Endodermal cell (in vitro differentiated cells): ENCODE data around the gene ADGRE3. TPM values are rescaled to one million over a fixed set of nuclear protein-coding genes. Genes with fewer than 3 reads are reported as not detected.
A peak's percentile ranks its signal among the peaks of the same experiment; 100 is the strongest.

Source experiments
- DNase-seq: peaks from one replicate; pipeline ENCODE4 v3.0.0-alpha.2; 2017
- H3K27ac ChIP-seq: 2 replicates; pipeline ENCODE4 v1.5.1; 2013; ENCODE audit warnings: mild to moderate bottlenecking, low read depth, low read length, moderate library complexity
- H3K27me3 ChIP-seq: 2 replicates; pipeline ENCODE4 v1.6.1; 2013; ENCODE audit warnings: mild to moderate bottlenecking, low read length, moderate library complexity; ENCODE audit not compliant: insufficient read depth, control insufficient read depth, poor library complexity, severe bottlenecking
- H3K36me3 ChIP-seq: 2 replicates; pipeline ENCODE4 v1.7.0; 2013; ENCODE audit warnings: mild to moderate bottlenecking, low read length, moderate library complexity; ENCODE audit not compliant: control insufficient read depth, insufficient read depth
- H3K4me1 ChIP-seq: one replicate; pipeline ENCODE4 v1.7.0; 2013; ENCODE audit warnings: low read length; ENCODE audit not compliant: control insufficient read depth, insufficient read depth
- H3K4me3 ChIP-seq: 2 replicates; pipeline ENCODE4 v1.5.1; 2013; ENCODE audit warnings: mild to moderate bottlenecking, low read length, moderate library complexity
- H3K9ac ChIP-seq: 2 replicates; pipeline ENCODE4 v1.6.1; 2013; ENCODE audit warnings: mild to moderate bottlenecking, low read length, moderate library complexity; ENCODE audit not compliant: poor library complexity, severe bottlenecking; ENCODE audit errors: extremely low read depth
- H3K9me3 ChIP-seq: 2 replicates; pipeline ENCODE4 v1.6.1; 2013; ENCODE audit warnings: mild to moderate bottlenecking, low read length, moderate library complexity; ENCODE audit not compliant: control insufficient read depth
- H3K27ac Mint-ChIP-seq: 2 replicates; pipeline ENCODE4 v1.8.0; 2020; ENCODE audit warnings: mixed read lengths
- H3K27me3 Mint-ChIP-seq: 2 replicates; pipeline ENCODE4 v1.8.0; 2021; ENCODE audit warnings: mild to moderate bottlenecking, mixed read lengths; ENCODE audit not compliant: insufficient read depth
- H3K36me3 Mint-ChIP-seq: 2 replicates; pipeline ENCODE4 v1.8.0; 2020; ENCODE audit warnings: low read depth, mixed read lengths
- H3K4me1 Mint-ChIP-seq: 2 replicates; pipeline ENCODE4 v1.8.0; 2020; ENCODE audit warnings: mixed read lengths
- H3K4me3 Mint-ChIP-seq: 2 replicates; pipeline ENCODE4 v1.8.0; 2020; ENCODE audit warnings: mild to moderate bottlenecking, moderate library complexity, mixed read lengths
- H3K9me3 Mint-ChIP-seq: 2 replicates; pipeline ENCODE4 v1.8.0; 2020; ENCODE audit warnings: mild to moderate bottlenecking, mixed read lengths
- WGBS, 2 experiments: methylation state at CpG; one replicate each; pipeline versions ENCODE4 v1.1.5 to v1.1.7; 2013; ENCODE audit warnings: missing lambda C conversion rate in 2 of 2, mixed read lengths in 1 of 2; ENCODE audit not compliant: insufficient coverage in 1 of 2, insufficient read length in 1 of 2; 5-methylcytosine and 5-hydroxymethylcytosine counted together
- total RNA-seq, 2 donors: library from RNA; stranded (reverse); fragmentation: NEBNext Ultra II Directional in 1 of 2; extraction: Animal tissue kit (Norgen Biotek cat#: 25700) in 1 of 2; gene quantifications; 2 replicates in 1 of 2; 3 replicates in 1 of 2; pipeline ENCODE4 v1.2.1, GENCODE V29; 2021
- TF ChIP-seq, protein P1 (sequence below): fragments of 200-600 bp; sonication (generic); conservative IDR thresholded peaks from 2 replicates; pipeline ENCODE4 v1.5.0; 2021; ENCODE audit warnings: antibody characterized with exemption, mild to moderate bottlenecking

Gene ADGRE3
- total RNA-seq, 2 donors from 2014 or later: not detected

DNA sequence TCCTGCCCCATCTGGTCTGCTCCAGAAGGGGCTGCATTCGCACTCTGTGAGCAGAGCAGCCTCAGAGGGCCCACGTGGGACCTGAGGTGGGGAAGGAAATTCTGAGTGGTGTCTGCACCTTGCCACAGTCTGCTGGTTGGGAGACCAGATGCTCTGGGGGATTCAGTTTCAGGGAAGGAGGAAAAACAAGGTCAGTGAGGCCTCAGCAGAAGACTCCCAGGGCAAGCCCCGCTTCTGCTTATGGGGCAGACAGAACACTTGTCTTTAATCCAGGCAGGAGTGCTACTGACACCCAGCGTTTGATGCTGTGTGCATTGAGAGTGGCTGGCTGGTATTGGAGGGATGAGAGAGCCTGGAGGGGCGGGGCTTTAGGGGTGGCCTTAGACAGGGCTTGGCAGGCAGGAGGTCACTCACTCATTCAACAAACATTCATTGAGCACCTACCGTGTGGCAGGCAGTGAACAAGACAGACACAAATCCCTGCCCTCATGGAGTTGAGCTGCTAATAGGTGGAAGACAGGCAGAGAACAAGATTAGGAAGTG, 96.7 kb downstream of the ADGRE3 start:
- H3K4me3 ChIP-seq: no peak overlapping the region
- no peak overlapping the region for H3K27ac Mint-ChIP-seq
- no peaks in the 10 kb centered on the region for H3K36me3 Mint-ChIP-seq
- no peak overlapping the region for H3K9ac ChIP-seq
- H3K36me3 ChIP-seq: no peaks in the 10 kb centered on the region
- no peaks in the 10 kb centered on the region for H3K27me3 ChIP-seq
- TF ChIP-seq, protein P1, sequence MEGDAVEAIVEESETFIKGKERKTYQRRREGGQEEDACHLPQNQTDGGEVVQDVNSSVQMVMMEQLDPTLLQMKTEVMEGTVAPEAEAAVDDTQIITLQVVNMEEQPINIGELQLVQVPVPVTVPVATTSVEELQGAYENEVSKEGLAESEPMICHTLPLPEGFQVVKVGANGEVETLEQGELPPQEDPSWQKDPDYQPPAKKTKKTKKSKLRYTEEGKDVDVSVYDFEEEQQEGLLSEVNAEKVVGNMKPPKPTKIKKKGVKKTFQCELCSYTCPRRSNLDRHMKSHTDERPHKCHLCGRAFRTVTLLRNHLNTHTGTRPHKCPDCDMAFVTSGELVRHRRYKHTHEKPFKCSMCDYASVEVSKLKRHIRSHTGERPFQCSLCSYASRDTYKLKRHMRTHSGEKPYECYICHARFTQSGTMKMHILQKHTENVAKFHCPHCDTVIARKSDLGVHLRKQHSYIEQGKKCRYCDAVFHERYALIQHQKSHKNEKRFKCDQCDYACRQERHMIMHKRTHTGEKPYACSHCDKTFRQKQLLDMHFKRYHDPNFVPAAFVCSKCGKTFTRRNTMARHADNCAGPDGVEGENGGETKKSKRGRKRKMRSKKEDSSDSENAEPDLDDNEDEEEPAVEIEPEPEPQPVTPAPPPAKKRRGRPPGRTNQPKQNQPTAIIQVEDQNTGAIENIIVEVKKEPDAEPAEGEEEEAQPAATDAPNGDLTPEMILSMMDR: no peak
- peak; percentile 72 for DNase-seq
- no peak overlapping the region for H3K27ac ChIP-seq
- H3K4me1 Mint-ChIP-seq: peaks cover 1% of the 10 kb centered on the region
- H3K27me3 Mint-ChIP-seq: no peaks in the 10 kb centered on the region
- peaks cover 4% of the 10 kb centered on the region for H3K9me3 Mint-ChIP-seq
- no peak overlapping the region for H3K4me3 Mint-ChIP-seq
- no peaks in the 10 kb centered on the region for H3K9me3 ChIP-seq
- WGBS, 2 experiments: 50 to 67% methylated on average over 1 to 6 of the region's 6 CpGs
- H3K4me1 ChIP-seq: no peaks in the 10 kb centered on the region

DNA sequence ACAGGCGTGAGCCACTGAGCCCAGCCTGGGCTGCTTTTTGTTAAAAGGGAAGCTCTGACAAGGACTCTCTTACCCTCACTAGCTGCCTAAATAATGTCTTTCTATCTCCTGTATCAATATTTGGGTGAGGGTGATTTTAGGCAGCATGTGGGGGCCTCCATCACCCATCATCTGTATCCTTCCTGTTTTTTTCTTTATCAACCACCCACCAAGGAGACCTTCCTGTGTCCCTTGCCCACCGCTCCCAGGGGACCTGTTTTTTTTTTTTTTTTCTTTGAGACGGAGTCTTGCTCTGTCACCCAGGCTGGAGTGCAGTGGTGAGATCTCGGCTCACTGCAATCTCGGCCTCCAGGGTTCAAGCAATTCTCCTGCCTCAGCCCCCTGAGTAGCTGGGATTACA, 97.4 kb downstream of the ADGRE3 start:
- Histone ChIP-seq H3K9ac (no peak overlapping the region), H3K4me1 (no peaks in the 10 kb centered on the region), H3K36me3 (no peaks in the 10 kb centered on the region), H3K4me3 (no peak overlapping the region), H3K27me3 (no peaks in the 10 kb centered on the region), H3K9me3 (no peaks in the 10 kb centered on the region), H3K27ac (no peak overlapping the region)
- peaks cover 4% of the 10 kb centered on the region for H3K9me3 Mint-ChIP-seq
- H3K4me1 Mint-ChIP-seq: peaks cover 1% of the 10 kb centered on the region
- TF ChIP-seq, protein P1: no peak
- DNase-seq: no peak
- H3K27ac Mint-ChIP-seq: no peak overlapping the region
- WGBS, 2 experiments: 83 to 84% methylated on average over 1 to 5 of the region's 5 CpGs
- H3K36me3 Mint-ChIP-seq: no peaks in the 10 kb centered on the region
- H3K4me3 Mint-ChIP-seq: no peak overlapping the region
- H3K27me3 Mint-ChIP-seq: no peaks in the 10 kb centered on the region

DNA sequence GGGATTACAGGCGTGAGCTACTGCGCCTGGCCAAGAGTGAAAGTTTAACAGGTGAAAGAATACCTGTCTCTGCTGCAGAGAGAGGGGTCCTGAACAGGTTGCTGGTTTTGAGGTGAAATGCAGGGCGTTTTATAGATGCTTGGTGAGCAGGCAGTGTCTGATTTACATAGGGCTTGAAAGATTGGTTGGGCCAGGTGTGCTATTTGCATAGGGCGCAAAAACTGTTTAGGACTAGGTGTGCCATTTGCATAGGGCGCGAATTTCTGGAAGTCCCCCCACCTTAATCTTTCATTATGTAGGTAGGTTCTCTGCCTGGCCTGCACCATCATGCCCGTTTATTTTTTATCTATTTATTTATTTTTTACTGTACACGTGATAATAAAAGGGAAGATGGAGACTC, 98.3 kb downstream of the ADGRE3 start:
- no peaks in the 10 kb centered on the region for H3K9me3 ChIP-seq
- H3K4me1 ChIP-seq: no peaks in the 10 kb centered on the region
- H3K36me3 Mint-ChIP-seq: peaks cover 2% of the 10 kb centered on the region
- H3K4me1 Mint-ChIP-seq: peaks cover 1% of the 10 kb centered on the region
- no peak for DNase-seq
- H3K4me3 ChIP-seq: no peak overlapping the region
- H3K27me3 Mint-ChIP-seq: no peaks in the 10 kb centered on the region
- no peak overlapping the region for H3K27ac Mint-ChIP-seq
- H3K27me3 ChIP-seq: no peaks in the 10 kb centered on the region
- TF ChIP-seq, protein P1: no peak
- WGBS, 2 experiments: 78 to 88% methylated on average over 3 to 7 of the region's 8 CpGs
- no peak overlapping the region for H3K27ac ChIP-seq
- H3K4me3 Mint-ChIP-seq: no peak overlapping the region
- H3K36me3 ChIP-seq: no peaks in the 10 kb centered on the region
- no peak overlapping the region for H3K9ac ChIP-seq
- no peaks in the 10 kb centered on the region for H3K9me3 Mint-ChIP-seq
